Glutamatergic neuron (in vitro differentiated cells): ENCODE results near the gene NTRK3. TPM values are rescaled to one million over a fixed set of nuclear protein-coding genes. Genes with fewer than 3 reads are reported as not detected.

Experiments used
- DNase-seq: peaks from one replicate; pipeline ENCODE4 v3.0.0; 2022
- H3K27ac Mint-ChIP-seq: one replicate; pipeline ENCODE4 v1.8.0; 2020; ENCODE audit warnings: mild to moderate bottlenecking, mixed read lengths, inconsistent platforms; ENCODE audit not compliant: unreplicated experiment
- H3K27me3 Mint-ChIP-seq: one replicate; pipeline ENCODE4 v1.8.0; 2020; ENCODE audit warnings: mild to moderate bottlenecking, moderate library complexity, mixed read lengths, inconsistent platforms; ENCODE audit not compliant: unreplicated experiment
- H3K36me3 Mint-ChIP-seq: one replicate; pipeline ENCODE4 v1.8.0; 2020; ENCODE audit warnings: mild to moderate bottlenecking, mixed read lengths, inconsistent platforms; ENCODE audit not compliant: unreplicated experiment
- H3K4me1 Mint-ChIP-seq: one replicate; pipeline ENCODE4 v1.8.0; 2020; ENCODE audit warnings: mild to moderate bottlenecking, low read depth, mixed read lengths, inconsistent platforms; ENCODE audit not compliant: unreplicated experiment
- H3K4me3 Mint-ChIP-seq: one replicate; pipeline ENCODE4 v1.8.0; 2020; ENCODE audit warnings: mild to moderate bottlenecking, mixed read lengths, inconsistent platforms; ENCODE audit not compliant: unreplicated experiment
- H3K9me3 Mint-ChIP-seq: one replicate; pipeline ENCODE4 v1.8.0; 2020; ENCODE audit warnings: mild to moderate bottlenecking, moderate library complexity, mixed read lengths, inconsistent platforms; ENCODE audit not compliant: unreplicated experiment
- CTCF ChIP-seq: fragments of 200-600 bp; sonication (generic); IDR thresholded peaks from one replicate; pipeline ENCODE4 v1.5.0; 2021; ENCODE audit not compliant: partially characterized antibody, unreplicated experiment
- total RNA-seq: library from RNA; stranded (reverse); fragmentation: NEBNext Ultra II Directional; extraction: Animal tissue kit (Norgen Biotek cat#: 25700); gene quantifications from one replicate; pipeline ENCODE4 v1.2.1, GENCODE V29; 2021; ENCODE audit not compliant: unreplicated experiment

Gene NTRK3
- total RNA-seq, 1 donor from 2014 or later, result 9.5 TPM

- no peak for TF ChIP-seq CTCF
- DNase-seq, result no peak
- Mint-ChIP-seq H3K4me3 (no peak overlapping the region), H3K27me3 (peaks cover 2% of the 10 kb centered on the region), H3K9me3 (peaks cover 5% of the 10 kb centered on the region), H3K4me1 (peaks cover 7% of the 10 kb centered on the region), H3K27ac (no peak overlapping the region), H3K36me3 (no peaks in the 10 kb centered on the region)
Observed at GRCh38 chr15:87949151-87949574, 307.4 kb downstream of the NTRK3 start.

- TF ChIP-seq CTCF, result no peak
- Mint-ChIP-seq H3K4me3 (no peak overlapping the region), H3K9me3 (peaks cover 2% of the 10 kb centered on the region), H3K36me3 (no peaks in the 10 kb centered on the region), H3K4me1 (peaks cover 2% of the 10 kb centered on the region), H3K27me3 (no peaks in the 10 kb centered on the region), H3K27ac (no peak overlapping the region)
- no peak for DNase-seq
Observed at GRCh38 chr15:87947560-87947959, 309.0 kb downstream of the NTRK3 start.

- H3K27ac Mint-ChIP-seq, result no peak overlapping the region
- H3K27me3 Mint-ChIP-seq, result no peaks in the 10 kb centered on the region
- H3K4me3 Mint-ChIP-seq, result no peak overlapping the region
- no peak for TF ChIP-seq CTCF
- H3K4me1 Mint-ChIP-seq, result peaks cover 2% of the 10 kb centered on the region
- peaks cover 2% of the 10 kb centered on the region for H3K9me3 Mint-ChIP-seq
- no peaks in the 10 kb centered on the region for H3K36me3 Mint-ChIP-seq
- no peak for DNase-seq
Observed at GRCh38 chr15:87945246-87945645, 311.3 kb downstream of the NTRK3 start.

GRCh38 chr15:87944691-87945090, 311.8 kb downstream of the NTRK3 start:
- H3K27me3 Mint-ChIP-seq, result no peaks in the 10 kb centered on the region
- no peaks in the 10 kb centered on the region for H3K36me3 Mint-ChIP-seq
- no peak for TF ChIP-seq CTCF
- peaks cover 2% of the 10 kb centered on the region for H3K9me3 Mint-ChIP-seq
- DNase-seq, result no peak
- H3K27ac Mint-ChIP-seq, result no peak overlapping the region
- no peak overlapping the region for H3K4me3 Mint-ChIP-seq
- H3K4me1 Mint-ChIP-seq, result no peaks in the 10 kb centered on the region

- H3K4me1 Mint-ChIP-seq, result no peaks in the 10 kb centered on the region
- H3K4me3 Mint-ChIP-seq, result no peak overlapping the region
- H3K36me3 Mint-ChIP-seq, result no peaks in the 10 kb centered on the region
- H3K9me3 Mint-ChIP-seq, result peaks cover 2% of the 10 kb centered on the region
- TF ChIP-seq CTCF, result no peak
- no peaks in the 10 kb centered on the region for H3K27me3 Mint-ChIP-seq
- H3K27ac Mint-ChIP-seq, result no peak overlapping the region
- no peak for DNase-seq
Observed at GRCh38 chr15:87944050-87944449, 312.5 kb downstream of the NTRK3 start.
